ENCODE results near the gene NCKAP5L.
"Not testable (repeated sequence)": the region's sequence is repeated elsewhere in the genome, so short reads cannot be mapped to it uniquely, and the experiment has no call there.

NCKAP5L gene

DNA sequence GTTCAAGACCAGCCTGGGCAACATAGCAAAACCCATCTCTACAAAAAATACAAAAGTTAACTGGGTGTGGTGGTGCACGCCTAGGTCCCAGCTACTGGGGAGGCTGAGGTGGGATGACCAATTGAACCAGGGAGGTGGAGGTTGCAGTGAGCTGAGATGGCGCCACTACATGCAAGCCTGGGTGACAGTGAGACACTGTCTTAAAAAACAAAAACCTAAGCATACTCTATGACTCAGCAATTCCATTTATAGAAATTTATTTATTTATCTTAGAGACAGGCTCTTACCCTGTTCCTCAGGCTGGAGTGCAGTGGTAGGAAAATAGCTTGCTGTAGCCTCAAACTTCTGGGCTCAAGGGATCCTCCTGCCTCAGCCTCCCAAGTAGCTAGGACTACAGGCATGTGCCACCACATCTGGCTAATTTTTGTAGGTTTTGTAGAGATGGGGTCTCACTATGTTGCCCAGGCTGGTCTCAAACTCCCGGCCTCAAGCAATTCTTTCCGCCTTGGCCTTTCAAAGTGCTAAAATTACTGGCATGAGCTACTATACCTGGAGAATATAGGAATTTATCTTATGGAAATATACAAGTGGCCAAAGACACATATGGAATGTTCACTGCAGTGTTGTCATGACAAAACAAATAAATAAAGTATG is 43.3 kb downstream of the NCKAP5L start:
- no peak for DNase-seq (ENCODE audit: low read depth in 2 of 3, low spot score in 1 of 3)

DNA sequence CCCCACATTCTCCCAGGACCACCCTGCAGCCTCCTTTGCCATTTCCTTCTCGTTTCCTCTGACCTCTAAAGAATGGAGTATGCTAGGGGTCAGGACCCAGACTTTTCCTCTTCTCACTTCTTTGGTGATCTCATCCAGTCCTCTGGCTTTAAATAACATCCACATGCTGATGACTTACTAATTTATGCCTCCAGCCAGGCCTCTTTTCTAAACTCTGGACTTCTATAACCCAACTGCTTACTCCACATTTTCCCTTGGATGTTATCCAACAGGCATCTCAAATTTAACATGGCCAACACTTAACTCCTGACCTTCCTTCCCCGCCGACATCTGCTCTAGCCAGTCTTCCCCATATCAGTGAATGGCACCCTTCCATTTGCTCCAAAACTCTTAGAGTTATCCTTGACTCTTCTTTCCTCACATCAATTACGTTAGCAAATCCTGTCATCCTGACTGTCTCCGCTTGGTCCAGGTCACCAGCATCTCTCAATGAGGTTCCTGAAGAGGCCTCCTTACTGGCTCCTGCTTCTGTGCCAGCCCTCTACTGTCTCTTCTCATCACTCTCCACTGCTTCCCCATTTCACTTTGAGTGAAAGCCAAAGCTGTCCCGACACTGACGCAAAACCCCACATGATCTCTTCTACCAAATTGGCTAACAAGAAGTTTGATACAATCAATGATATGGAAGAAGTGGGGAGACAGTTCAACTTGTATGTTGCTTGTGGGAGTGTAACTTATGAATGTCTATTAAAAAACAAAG is 44.1 kb downstream of the NCKAP5L start:
- no peak for DNase-seq (ENCODE audit: low read depth in 2 of 3, low spot score in 1 of 3)

DNA sequence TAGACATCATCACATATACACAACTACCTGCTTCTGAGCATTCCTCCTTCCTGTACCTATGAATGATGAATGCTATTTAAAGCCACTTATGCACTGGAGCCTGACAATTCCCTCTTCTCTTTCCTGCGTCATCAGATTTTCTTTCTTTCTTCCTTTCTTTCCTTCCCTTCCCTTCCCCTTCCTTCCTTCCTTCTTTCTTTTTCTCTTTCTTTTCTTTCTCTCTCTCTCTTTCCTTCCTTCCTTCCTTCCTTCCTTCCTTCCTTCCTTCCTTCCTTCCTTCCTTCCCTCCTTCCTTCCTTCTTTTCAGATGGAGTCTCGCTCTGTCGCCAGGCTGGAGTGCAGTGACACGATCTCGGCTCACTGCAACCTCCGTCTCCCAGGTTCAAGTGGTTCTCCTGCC is 47.3 kb downstream of the NCKAP5L start:
- DNase-seq (ENCODE audit: low read depth in 2 of 3, low spot score in 1 of 3), result not testable (repeated sequence)

DNA sequence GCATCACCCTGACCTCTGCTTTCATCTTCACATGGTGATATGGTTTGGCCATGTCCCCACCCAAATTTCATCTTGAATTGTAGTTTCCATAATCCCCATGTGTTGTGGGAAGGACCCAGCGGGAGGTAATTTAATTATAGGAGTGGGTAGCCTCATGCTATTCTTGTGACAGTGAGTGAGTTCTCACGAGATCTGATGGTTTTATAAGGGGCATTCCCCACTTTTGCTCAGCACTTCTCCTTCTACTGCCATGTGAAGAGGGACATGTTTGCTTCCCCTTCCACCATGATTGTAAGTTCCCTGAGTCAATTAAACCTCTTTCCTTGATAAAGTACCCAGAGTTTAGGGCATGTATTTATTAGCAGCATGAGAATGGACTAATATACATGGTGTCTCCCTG is 48.6 kb downstream of the NCKAP5L start:
- no peak for DNase-seq (ENCODE audit: low read depth in 2 of 3, low spot score in 1 of 3)

DNA sequence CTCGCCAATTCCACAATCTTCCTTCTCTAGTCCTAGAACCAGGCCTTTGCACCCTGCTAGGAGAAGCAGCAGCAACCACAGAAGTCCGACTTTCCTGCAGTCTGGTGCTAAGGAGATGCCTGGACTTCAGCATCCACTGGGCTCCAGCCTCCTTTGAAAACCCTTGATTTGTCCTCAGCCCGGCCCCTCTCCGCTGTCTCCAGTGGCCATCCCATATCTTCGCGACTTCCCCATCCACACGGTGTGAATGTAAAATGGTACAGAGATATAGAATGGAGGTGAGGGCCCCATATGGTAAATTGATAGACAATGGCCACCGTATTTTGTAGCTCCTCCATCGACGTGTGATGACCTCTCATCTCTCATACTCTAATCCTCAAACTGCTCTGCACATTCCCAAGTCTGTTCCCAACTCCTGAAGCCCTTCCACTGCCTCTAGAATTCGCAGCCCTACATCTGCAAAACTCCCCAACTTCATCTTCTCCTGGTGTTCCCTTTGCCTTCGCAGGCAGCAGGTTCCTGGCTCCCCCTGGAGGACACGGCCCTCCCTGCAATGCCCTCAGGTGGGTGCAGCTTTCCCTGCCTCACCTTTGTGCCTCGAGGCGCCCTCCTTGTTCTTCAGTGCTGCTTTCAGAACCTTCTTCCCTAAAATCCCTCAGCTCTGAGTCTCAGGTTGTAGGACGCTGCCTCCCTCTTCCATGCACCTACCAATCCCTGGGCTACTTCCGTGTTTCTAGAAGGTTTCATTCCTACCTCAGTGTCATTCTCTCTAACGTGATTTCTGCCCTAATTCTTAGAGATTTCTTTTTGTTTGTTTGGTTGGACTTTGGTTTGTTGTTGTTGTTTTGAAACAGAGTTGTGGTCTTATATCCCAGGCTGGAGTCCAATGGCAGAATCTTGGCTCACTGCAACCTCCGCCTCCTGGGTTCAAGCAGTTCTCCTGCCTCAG is 50.1 kb downstream of the NCKAP5L start:
- DNase-seq (ENCODE audit: low read depth in 2 of 3, low spot score in 1 of 3), result peak; percentile 53 to 78 (median 72)

DNA sequence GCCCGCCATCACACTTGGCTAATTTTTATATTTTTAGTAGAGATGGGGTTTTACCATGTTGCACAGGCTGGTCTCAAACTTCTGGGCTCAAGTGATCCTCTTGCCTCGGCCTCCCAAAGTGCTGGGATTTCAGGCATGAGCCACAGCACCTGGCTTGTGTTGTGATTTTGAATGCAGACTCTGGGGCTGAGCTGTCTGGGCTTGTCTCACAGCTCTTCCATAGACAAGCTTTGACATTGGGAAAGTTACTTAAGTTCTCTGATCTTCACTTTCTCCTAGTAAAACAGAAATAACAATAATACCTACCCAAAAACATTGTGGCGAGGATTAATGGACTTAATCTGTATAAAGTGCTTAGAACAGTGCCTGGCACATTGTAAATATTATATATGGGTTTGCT is 50.9 kb downstream of the NCKAP5L start:
- no peak for DNase-seq (ENCODE audit: low read depth in 2 of 3, low spot score in 1 of 3)

DNA sequence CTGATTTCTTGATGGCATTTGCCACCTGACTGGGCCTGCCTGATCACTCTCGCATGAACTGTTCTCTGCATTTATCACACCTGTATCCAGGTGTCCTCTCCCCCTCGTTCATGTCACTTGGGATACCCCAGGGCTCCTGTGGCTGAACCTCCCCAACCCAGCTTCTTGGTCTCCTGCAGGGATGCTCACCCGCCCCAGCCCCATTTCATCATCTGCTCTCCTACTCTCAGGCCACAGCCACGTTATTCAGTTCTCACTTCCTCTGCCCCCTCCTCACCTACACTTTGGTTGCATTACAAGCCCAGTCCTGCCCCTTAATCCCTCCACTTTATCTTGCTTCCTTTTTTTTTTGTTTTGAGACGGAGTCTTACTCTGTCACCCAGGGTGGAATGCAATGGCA is 51.4 kb downstream of the NCKAP5L start:
- no peak for DNase-seq (ENCODE audit: low read depth in 2 of 3, low spot score in 1 of 3)

DNA sequence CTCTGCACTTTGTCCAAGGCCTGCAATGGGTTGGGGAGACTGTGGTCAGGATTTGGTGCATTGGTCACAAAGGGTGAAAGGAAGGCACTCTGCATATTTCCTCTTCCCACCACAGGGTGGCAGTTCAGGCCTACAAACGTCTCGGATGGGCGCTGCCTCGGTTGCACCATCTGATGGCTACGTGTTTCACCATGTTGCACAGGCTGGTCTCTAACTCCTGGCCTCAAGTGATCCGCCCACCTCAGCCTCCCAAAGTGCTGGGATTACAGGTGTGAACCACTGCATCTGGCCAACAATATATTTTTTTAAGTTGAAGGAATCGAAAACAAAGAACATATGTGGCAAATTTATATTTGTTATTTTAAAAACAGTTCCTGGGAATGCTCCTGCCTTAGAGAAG is 51.8 kb downstream of the NCKAP5L start:
- DNase-seq (ENCODE audit: low read depth in 2 of 3, low spot score in 1 of 3), result peak; percentile 42 to 53 (median 46)

DNA sequence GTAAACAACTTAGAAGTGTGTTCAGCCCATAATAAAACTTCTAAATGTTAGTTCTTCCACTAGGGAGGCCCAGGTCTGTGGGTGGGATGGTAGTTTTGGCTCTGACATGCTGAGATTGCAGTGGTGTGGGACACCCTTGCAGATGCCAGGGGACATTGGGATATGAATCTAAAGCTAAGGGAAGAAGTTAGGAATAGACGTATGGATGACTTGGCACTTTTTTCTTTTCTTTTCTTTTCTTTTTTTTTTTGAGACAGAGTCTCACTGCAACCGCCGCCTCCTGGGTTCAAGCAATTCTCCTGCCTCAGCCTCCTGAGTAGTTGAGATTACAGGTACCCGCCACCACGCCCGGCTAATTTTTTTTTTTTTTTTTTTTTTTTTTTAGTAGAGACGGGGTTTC is 55.1 kb downstream of the NCKAP5L start:
- DNase-seq (ENCODE audit: low read depth in 2 of 3, low spot score in 1 of 3), result not testable (repeated sequence)

DNA sequence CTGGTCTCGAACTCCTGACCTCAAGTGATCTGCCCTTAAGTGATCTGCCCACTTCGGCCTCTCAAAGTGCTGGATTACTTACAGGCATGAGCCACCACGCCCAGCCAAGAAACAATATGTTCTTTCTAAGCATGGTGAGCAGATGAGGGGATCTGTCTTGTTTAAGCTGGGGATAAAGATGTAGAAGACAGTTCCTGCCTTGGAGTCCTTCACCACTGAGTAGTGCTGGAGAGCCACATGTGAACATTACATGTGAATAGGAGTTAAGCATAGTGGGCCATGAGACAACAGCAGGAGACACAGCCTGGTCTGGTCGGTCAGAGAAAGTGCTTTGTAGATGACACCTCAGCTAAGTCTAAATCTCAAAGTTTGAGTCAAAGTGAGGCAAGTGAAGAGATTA is 60.9 kb downstream of the NCKAP5L start:
- DNase-seq (ENCODE audit: low read depth in 2 of 3, low spot score in 1 of 3), result no peak

DNA sequence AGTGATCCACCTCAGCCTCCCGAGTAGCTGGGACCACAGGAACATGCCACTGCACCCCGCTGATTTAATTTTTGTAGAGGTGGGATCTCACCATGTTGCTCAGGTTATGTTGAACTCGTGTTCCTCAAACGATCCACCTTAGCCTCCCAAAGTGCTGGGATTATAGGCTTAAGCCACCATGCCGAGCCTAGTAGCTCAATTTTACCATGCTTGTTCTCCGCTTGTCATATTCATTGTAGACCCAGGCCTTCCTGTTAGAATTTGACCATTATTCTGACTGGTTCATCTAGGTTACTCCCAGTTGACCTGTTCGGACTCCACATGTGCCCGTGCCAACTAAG is 62.1 kb downstream of the NCKAP5L start:
- DNase-seq (ENCODE audit: low read depth in 2 of 3, low spot score in 1 of 3), result no peak

DNA sequence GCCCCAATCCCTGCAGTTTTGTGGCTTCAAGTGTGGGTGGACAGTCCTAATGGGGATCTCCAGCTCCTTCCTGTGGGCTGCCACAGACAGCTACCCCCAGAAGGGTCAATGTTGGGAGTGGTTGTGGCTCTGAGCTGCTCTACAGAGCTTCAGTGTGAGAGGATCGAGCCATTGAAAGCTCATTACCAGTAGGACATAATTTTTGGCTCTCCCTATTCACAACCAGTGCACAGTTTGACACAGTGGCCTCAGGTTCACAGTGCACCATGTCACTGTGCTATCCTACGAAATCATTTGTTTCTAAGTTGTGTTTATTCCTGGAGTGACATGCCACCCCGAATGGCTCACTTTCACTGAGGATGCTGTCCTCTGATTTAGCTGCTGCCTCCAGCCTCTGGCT is 64.1 kb downstream of the NCKAP5L start:
- no peak for DNase-seq (ENCODE audit: low read depth in 2 of 3, low spot score in 1 of 3)

DNA sequence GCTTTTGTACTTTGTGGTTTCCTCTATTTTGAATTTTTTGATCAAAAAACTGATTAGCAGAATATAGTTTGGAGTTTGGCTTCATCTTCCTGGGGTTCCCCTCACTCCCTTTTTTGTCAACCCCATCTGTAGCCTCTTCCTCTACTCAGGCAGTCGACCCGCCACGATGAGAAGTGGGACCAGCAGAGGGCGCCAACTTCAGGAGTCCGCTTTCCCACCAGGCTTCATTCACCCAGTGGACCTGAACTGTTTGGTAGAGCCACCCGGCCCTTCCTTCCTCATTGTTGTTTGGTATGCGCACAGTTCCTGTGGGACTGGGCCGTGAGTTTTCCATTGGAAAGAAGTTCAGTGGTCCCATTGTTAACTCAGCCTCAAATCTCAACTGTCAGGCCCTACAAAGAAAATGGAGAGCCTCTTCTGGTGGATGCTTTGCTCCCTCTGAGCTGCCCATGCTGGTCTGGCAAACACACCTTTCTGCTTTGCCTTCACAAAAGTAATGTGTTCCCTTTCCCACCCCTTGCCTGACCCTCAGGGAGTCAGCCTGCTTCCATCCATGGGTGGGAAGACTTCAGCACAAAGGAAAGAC is 65.1 kb downstream of the NCKAP5L start:
- peak; percentile 71 to 82 (median 74) for DNase-seq (ENCODE audit: low read depth in 2 of 3, low spot score in 1 of 3)

DNA sequence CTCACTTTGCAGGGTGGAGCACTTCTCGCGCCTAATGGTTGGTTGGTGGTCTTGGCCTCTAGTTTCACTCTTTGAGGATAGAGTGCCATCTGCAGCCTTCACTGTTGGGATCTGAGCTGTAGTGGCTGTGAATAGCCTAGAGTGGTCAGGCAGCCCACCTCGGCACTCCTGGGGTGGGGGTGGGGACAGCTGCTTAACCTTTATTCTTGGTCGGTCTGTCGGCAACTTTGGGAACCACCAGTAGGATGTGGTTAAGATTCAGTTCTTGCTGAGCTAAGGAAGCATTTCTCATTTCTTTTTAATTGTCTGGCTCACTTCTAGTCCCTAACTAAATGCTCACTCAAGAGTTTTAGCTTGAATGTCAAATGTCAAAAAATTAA is 65.8 kb downstream of the NCKAP5L start:
- DNase-seq (ENCODE audit: low read depth in 2 of 3, low spot score in 1 of 3), result no peak

DNA sequence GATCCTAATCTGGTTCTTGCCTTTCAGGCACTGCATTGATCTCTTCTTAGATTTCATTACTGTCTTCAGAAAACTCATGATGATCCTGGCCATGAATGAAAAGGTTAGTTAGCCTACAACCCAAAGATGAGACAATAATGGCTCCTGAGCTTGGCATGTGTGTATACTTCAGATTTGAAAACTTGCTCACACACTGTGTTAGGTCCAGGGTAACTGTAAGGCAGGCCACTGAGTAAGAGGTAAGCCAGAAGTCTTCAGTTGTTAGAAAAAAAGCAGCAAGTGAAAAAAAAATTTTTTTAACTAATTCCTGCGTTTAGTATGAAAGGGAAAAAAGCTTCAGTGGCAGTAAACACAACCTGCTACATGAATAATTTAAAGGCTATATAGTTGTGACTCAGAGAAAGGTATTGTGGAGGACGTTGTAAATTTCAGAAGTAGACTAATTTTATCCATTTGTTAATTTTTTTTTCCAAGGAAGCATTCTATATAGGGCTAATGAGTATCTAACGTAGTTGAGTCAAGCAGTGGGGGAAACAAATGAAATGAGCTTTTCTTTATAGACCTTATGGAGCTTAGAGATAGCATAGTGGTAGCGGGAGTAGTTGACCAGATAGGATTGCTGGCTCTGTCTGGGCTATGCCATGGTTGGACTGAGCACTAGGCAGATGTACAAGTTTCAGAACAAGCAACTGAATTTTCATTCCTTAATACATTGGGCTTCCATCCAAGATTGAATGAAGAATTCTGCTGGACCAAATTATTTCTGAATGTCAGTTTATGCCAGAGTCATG is 66.3 kb downstream of the NCKAP5L start:
- DNase-seq (ENCODE audit: low read depth in 2 of 3, low spot score in 1 of 3), result no peak

DNA sequence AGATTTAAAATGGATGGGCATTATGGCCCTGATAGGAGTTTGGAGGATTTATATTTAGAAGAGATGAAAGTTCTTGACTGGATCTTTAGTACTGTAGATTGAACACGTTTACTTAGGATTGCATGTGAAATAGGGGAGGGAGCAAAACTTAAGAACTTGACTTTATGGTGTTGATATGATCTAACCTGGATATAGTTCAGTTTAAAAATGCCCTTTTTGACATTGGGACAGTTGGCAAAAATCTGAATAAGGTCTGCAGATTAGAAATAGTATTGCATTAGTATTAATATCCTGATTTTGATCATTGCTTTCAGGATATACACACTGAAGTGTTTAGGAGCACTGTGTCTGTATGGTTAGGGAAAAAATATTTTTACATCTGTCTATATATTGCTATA is 77.2 kb downstream of the NCKAP5L start:
- DNase-seq (ENCODE audit: low read depth in 2 of 3, low spot score in 1 of 3), result no peak

DNA sequence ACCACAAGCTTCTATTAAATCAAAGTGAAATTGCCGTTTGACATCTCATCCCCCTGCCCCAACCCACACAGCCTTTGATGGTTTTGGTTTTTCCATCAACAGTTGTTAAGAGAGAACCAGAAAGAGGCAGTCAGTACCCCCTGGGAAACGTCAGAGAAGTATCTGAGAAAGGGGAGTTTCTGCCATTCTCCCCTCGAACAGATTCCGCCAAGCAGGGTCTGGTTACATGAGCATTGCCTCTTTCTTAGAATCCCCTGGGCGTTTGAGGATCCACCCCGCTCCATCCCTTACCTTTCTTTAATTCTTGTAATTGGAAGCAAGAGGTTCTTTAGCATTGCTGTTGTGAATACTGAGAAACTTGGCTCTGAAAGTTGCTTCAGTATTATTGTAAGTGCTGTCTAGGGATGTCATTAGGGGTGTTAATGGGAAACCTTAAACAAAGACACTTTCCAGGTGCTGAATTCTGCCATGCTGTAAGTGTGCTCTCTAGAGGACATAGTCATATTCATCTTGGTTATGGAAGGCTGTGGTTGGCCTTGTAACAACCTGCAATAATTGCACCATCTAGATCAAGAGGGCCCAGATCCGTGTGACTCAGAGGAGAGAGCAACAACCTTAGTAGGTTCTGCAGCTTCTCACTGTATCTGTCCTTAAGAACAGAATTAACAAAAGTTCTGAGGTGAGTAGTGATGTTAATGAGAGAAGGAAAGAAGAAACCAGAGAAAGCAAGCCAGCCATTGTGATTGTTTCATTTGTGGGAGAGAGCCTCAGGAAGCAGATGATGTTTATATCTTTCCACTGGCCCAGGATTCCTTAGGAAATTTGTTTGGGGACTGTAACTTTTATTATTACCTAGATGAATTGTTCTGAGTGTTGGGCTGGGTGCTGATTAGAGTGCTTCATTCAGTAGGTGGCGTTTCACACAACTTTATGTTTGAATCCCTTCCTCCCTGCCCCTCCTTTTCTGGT is 77.9 kb downstream of the NCKAP5L start:
- peak; percentile 41 to 56 (median 52) for DNase-seq (ENCODE audit: low read depth in 2 of 3, low spot score in 1 of 3)

DNA sequence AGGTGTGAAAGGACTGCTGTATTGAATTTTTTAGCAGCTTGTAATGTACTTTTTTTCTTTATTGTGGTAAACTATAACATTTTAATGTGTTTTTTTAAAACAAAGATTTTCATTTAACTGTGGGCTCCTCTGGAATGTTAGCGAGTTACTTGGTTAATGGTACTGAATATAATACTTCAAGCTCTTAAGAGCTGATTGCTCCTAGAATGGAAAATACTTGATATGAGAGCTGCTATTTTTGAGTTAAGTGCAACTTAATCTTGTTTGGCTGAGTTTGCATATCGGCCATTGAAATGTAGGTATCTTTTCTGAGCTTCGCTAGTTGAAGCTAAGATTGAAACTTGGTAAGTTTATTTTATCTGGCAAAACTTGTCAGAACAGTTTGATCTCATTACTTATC is 79.4 kb downstream of the NCKAP5L start:
- DNase-seq (ENCODE audit: low read depth in 2 of 3, low spot score in 1 of 3), result no peak

DNA sequence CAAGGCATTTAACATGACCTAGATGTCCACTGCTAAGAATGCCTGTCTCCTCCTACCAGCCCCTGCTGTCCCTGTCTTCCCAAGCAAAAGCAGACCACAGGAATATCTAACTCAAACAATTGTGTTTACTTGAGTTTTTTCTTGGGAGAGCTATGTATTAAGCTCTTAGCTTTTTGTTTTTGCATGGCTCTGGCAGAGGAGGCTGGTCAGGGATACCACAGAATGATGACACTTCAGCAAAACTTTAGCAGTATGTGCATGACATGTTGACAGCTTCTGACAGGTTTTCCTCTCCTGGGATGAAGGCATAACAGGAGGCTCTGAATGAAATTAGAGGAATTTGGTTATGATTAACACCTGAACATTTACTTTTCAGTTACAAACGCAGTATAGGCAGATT is 79.9 kb downstream of the NCKAP5L start:
- DNase-seq (ENCODE audit: low read depth in 2 of 3, low spot score in 1 of 3), result no peak

Measured in stimulated activated CD4-positive, alpha-beta T cell treated with anti-CD3 and anti-CD28 coated beads, Interleukin-12 subunit alpha, Interleukin-12 subunit beta, amount 100 ng/mL, for 48 hours (primary cell).